GM12874 (cell line): ENCODE measurements around the gene NOS1AP.

Experiments used
- TF ChIP-seq, protein P1 (sequence below): IDR thresholded peaks from 2 replicates; pipeline ENCODE4 v1.5.1; 2011; ENCODE audit warnings: low read depth, mild to moderate bottlenecking, control low read depth, low read length, moderate library complexity; ENCODE audit not compliant: insufficient read depth

The NOS1AP gene

DNA sequence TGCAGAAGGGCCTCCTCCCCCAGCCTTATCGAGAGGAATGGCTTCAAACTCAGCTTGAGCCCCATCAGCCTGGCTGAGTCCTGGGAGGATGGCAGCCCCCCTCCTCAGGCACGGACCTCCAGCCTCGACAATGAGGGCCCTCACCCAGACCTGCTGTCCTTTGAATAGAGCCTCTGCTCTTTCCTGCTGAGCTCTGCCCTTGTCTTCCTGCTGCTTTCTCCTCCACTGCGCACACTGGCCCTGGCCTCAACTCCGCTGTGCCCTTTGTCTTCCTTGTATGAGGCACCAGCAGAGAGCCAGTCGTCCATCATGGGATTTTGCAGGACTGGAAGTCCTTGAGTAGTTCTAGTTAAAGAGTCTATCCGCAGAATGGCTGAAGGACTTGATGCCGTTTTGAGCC, 314.0 kb downstream of the NOS1AP start:
- TF ChIP-seq, protein P1, sequence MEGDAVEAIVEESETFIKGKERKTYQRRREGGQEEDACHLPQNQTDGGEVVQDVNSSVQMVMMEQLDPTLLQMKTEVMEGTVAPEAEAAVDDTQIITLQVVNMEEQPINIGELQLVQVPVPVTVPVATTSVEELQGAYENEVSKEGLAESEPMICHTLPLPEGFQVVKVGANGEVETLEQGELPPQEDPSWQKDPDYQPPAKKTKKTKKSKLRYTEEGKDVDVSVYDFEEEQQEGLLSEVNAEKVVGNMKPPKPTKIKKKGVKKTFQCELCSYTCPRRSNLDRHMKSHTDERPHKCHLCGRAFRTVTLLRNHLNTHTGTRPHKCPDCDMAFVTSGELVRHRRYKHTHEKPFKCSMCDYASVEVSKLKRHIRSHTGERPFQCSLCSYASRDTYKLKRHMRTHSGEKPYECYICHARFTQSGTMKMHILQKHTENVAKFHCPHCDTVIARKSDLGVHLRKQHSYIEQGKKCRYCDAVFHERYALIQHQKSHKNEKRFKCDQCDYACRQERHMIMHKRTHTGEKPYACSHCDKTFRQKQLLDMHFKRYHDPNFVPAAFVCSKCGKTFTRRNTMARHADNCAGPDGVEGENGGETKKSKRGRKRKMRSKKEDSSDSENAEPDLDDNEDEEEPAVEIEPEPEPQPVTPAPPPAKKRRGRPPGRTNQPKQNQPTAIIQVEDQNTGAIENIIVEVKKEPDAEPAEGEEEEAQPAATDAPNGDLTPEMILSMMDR, result no peak

DNA sequence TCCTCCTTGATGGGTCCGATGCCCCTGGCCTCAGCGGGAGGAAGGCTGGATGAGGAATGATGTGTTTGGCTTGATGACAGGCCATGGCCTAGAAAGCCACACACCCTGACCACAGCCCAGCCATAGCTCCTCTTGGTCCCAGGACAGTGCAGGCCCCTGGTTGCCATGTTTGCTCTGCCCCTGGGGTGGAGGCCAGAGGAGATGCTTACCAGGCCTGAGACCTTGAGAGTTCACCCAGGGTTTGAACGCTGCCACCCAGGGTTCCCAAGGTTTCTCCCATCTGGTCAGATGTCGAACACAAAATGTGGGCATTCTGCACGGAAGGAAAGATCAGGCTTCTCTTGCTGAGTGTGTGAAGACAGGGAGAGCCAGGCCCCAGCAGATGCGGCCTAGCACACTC, 314.6 kb downstream of the NOS1AP start:
- TF ChIP-seq, protein P1, result no peak

DNA sequence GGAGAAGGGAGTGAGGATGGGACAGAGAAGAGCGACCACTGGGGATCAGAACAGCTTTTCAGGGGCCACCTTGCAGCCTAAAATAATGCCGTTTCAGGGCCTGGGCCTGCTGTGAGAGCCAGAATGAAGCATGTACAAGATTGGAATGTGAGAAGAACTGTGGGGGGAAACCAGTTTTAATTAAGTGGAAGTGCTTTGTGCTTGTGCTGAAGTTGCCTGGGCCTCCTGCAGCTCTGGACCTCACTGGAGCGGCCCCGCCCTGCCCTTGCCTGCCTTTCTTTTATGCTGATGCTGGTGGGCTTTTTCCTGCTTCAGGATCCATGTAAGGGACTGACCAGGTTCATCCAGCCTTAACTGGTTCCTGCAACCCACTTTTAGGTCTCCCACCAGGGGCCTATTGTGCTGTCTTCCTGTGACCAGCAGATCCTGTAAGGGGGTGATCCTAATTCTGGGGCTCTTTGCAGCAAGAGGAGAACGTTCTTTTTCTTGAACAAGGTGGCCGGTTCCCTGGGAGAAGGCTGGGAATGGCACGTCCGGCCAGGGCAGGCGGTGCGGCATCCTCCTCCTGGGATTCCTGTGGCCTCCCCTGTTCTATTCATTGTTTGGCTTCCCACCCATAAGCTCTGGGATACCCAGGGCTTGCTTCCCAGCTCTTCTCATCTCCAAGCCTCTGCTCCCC, 315.2 kb downstream of the NOS1AP start:
- TF ChIP-seq, protein P1, result no peak

DNA sequence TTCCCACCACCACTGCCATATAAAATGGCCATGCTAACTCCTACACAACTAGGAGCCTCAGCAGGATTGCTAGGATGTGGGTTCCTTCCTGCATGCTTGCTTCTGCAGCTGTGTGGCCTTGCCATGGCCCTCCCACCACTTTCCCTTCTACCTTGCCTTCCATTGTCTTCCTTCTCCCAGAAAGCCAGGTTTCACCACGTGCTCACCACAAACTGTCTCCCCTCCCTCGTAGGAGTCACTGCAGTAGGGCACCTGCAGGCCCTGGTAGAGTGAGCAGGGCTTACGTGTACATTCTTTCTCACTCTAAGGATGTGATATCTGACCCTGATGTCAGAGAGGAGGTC, 315.8 kb downstream of the NOS1AP start:
- TF ChIP-seq, protein P1, result no peak

DNA sequence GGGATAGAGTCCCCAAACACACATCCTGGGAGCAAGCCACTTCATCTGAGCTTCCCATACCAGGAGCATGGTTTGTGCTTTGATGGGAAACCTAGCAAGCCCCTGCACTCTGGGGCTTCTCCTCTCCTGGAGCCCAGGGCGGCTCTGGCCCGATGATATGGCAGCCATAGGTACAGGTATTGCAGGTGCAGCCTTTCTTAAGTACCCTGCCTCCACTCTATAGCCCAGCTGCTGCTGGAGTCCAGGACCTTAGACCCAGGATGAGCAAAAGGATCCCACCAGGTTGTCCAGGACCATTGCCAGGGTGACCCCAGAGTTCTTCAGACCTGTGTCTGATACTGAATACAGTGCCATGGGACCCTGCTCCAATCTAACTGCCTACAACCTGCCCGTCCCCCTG, 316.2 kb downstream of the NOS1AP start:
- TF ChIP-seq, protein P1, result no peak

DNA sequence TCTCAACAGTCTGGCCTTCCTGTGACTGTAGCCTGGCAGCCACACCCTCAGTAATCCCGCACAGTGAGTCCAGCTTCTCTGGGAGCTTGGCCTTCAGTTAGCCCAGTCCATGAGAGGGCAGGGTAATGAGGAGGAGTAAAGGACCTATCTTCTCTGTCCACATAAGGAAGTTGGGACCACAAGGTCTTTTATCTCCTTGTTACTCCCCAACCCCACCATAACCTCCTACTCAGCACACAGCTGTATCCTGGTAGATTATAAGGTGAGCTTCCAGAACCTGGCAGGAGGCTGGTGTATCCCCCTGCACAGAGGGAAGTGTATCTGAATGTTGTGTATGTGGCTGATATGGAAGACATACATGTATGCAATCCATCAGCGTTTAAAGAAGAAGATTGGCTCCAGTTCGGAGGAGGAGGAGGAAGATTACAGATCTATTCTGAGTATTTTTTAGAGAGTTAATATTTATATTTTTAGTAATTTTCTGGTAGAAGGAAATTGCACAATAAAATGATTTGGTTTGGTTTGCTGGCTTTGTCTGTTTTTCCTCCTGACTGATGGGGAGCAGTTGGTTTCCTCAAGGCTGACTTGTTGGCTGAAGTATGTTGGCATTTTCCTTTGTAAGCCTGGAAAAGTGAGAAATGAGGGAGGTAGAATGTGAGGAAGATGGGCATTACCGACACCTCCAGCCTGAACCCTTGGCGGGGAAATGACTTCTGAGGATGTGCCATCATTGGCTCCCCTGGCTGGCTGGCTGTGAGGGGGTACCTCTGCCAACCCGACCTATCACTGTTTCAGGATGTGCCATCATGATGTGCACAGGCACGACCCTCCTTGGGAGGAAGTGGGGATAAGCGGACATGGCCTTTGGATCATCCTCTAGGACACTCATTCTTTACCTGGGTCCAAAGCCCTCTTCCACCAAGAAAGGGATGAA, 317.1 kb downstream of the NOS1AP start:
- TF ChIP-seq, protein P1, result no peak

DNA sequence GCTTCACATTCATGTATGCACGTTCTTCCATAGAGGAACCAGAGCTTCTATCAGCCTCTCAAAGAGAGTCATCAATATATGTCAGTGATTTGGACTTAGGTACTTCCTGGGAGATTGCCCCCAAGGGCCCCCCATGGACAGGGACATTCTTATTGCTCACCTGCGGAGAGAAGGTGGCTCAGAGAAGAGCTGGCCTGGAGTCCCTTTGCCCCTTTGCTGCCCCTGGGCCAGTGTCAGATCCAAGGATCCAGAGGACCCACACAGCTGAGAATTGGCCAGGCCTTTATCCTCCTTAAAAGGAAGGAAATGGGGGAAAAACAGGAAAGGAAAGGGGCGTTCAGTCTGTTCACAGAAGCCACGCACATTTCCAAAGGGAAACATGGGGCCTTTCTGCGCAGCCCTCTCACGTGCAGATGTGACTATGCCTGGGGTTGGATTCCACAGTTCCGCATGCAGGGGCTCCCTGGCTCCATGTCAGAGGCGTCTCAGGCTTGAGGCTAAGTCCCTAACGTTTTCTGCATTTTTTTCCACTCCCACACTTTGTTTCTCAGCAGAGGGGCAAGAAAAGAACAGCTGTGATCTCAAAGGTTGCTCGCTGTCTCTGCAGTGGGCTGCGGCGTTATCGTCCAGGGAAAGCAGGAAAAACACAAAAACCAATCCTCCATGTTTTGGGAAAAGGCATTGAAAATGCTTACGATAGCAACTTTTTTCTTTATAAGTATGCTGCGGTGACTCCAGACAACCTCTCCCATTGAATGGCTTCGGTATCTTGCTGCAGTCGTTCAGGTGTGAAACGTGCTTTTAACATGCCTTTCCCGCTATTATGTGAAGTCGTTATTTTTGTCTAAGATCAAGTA, 318.0 kb downstream of the NOS1AP start:
- TF ChIP-seq, protein P1, result no peak
